SK-N-MC (cell line): ENCODE results near the gene FZD7.

Source experiments
- EZH2 ChIP-seq: fragments of 200-600 bp; sonication (generic); IDR thresholded peaks from one replicate; pipeline ENCODE4 v1.6.1; 2017; ENCODE audit warnings: antibody characterized with exemption
- FOXP2 ChIP-seq: optimal IDR thresholded peaks from 2 replicates; pipeline ENCODE3; 2011; ENCODE audit warnings: mild to moderate bottlenecking, moderate library complexity; ENCODE audit not compliant: insufficient read depth; ENCODE audit errors: extremely low read length, control extremely low read depth
- POLR2AphosphoS5 ChIP-seq: IDR thresholded peaks from 2 replicates; pipeline ENCODE4 v1.6.1; 2012; ENCODE audit warnings: mild to moderate bottlenecking, low read depth, low read length, borderline replicate concordance

GRCh38 chr2:202024871-202025270, 8.8 kb upstream of the FZD7 start:
- TF ChIP-seq EZH2 (no peak), POLR2AphosphoS5 (no peak), FOXP2 (no peak)
